Right ventricle myocardium superior (tissue), 1 donor: ENCODE results near the gene SNTG2. TPM values are rescaled to one million over a fixed set of nuclear protein-coding genes. Genes with fewer than 3 reads are reported as not detected.
A peak's percentile ranks its signal among the peaks of the same experiment; 100 is the strongest.

ENCODE experiments used
- ATAC-seq: fragments of 200-7000 bp; cut with Tn5 transposase; one replicate; pipeline ENCODE4 v1.9.1; 2020; ENCODE audit warnings: mild to moderate bottlenecking; ENCODE audit not compliant: poor library complexity
- DNase-seq: peaks from one replicate; pipeline ENCODE4 v3.0.0-alpha.2; 2020
- intact Hi-C: fragments of 100-400 bp; cut with DNase I; formaldehyde crosslinking; loops from one replicate; pipeline ENCODE4 v1.11.2; 2022
- total RNA-seq: library from RNA; stranded (reverse); fragmentation: NEBNext Ultra II Directional; extraction: Animal tissue kit (Norgen Biotek cat#: 25700); gene quantifications from one replicate; pipeline ENCODE4 v1.2.1, GENCODE V29; 2021
- donor health status: DM: no; HTN: yes; CAD: no; lungs with severe emphysema.

SNTG2 gene
- total RNA-seq, 1 donor from 2014 or later, result 0.73 TPM

- DNase-seq (no peak), ATAC-seq (no peak)
- intact Hi-C loops, result no loop called here
These were observed 25.3 kb upstream of the SNTG2 start for GRCh38 chr2:925309-925708.

GRCh38 chr2:925711-926110 lies 24.9 kb upstream of the SNTG2 start:
- no peak for DNase-seq
- intact Hi-C loops, result no loop called here
- no peak for ATAC-seq

- intact Hi-C loops, result no loop called here
- no peak for DNase-seq
- peak; percentile 73 for ATAC-seq
These were observed 24.3 kb upstream of the SNTG2 start for GRCh38 chr2:926259-926793.

GRCh38 chr2:926896-927295 lies 23.8 kb upstream of the SNTG2 start:
- ATAC-seq, result no peak
- no peak for DNase-seq
- intact Hi-C loops, result no loop called here

- ATAC-seq, result no peak
- intact Hi-C loops, result no loop called here
- no peak for DNase-seq
These were observed 21.5 kb upstream of the SNTG2 start for GRCh38 chr2:929011-929735.

- DNase-seq, result no peak
- ATAC-seq, result no peak
- intact Hi-C loops, result no loop called here
These were observed 20.7 kb upstream of the SNTG2 start for GRCh38 chr2:929925-930324.

- intact Hi-C loops, result no loop called here
- no peak for DNase-seq
- no peak for ATAC-seq
These were observed 19.7 kb upstream of the SNTG2 start for GRCh38 chr2:930935-931334.

- ATAC-seq, result no peak
- intact Hi-C loops, result no loop called here
These were observed 18.1 kb upstream of the SNTG2 start for GRCh38 chr2:932320-933115.

GRCh38 chr2:933734-934295 lies 16.8 kb upstream of the SNTG2 start:
- DNase-seq (no peak), ATAC-seq (no peak)
- intact Hi-C loops, result no loop called here

More at GRCh38 chr2:932320-933115, 18.1 kb upstream of the SNTG2 start:
- DNase-seq, result no peak

GRCh38 chr2:937530-937929 lies 13.1 kb upstream of the SNTG2 start:
- no peak for ATAC-seq
- no peak for DNase-seq
- intact Hi-C loops, result no loop called here

- no peak for DNase-seq
- ATAC-seq, result no peak
- intact Hi-C loops, result no loop called here
These were observed 12.3 kb upstream of the SNTG2 start for GRCh38 chr2:938181-939005.

- DNase-seq (no peak), ATAC-seq (no peak)
- intact Hi-C loops, result no loop called here
These were observed 10.6 kb upstream of the SNTG2 start for GRCh38 chr2:939936-940601.

GRCh38 chr2:941871-942270 lies 8.8 kb upstream of the SNTG2 start:
- no peak for DNase-seq
- intact Hi-C loops, result no loop called here
- no peak for ATAC-seq

GRCh38 chr2:942775-943460 lies 7.7 kb upstream of the SNTG2 start:
- ATAC-seq, result no peak
- no peak for DNase-seq
- intact Hi-C loops, result no loop called here

- DNase-seq, result no peak
- intact Hi-C loops, result no loop called here
- ATAC-seq, result no peak
These were observed 7.2 kb upstream of the SNTG2 start for GRCh38 chr2:943461-943797.

- ATAC-seq (no peak), DNase-seq (no peak)
- intact Hi-C loops, result no loop called here
These were observed 6.8 kb upstream of the SNTG2 start for GRCh38 chr2:943821-944220.

- DNase-seq, result no peak
- no peak for ATAC-seq
- intact Hi-C loops, result no loop called here
These were observed 6.0 kb upstream of the SNTG2 start for GRCh38 chr2:944693-945092.

- ATAC-seq (no peak), DNase-seq (no peak)
- intact Hi-C loops, result no loop called here
These were observed 5.5 kb upstream of the SNTG2 start for GRCh38 chr2:945104-945503.
